Measurements from ENCODE around the gene ARHGEF28.

GRCh38 chr5:73649926-73650325, 23.9 kb downstream of the ARHGEF28 start:
- TF ChIP-seq, protein P1, sequence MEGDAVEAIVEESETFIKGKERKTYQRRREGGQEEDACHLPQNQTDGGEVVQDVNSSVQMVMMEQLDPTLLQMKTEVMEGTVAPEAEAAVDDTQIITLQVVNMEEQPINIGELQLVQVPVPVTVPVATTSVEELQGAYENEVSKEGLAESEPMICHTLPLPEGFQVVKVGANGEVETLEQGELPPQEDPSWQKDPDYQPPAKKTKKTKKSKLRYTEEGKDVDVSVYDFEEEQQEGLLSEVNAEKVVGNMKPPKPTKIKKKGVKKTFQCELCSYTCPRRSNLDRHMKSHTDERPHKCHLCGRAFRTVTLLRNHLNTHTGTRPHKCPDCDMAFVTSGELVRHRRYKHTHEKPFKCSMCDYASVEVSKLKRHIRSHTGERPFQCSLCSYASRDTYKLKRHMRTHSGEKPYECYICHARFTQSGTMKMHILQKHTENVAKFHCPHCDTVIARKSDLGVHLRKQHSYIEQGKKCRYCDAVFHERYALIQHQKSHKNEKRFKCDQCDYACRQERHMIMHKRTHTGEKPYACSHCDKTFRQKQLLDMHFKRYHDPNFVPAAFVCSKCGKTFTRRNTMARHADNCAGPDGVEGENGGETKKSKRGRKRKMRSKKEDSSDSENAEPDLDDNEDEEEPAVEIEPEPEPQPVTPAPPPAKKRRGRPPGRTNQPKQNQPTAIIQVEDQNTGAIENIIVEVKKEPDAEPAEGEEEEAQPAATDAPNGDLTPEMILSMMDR (conservative IDR thresholded peaks at IDR 0.05; ENCODE audit: low read length): no peak
- no peak for TF ChIP-seq EZH2phosphoT487 (IDR thresholded peaks at IDR 0.05; ENCODE audit: borderline replicate concordance)

Data from Loucy (cell line).